IMR-90 (cell line): ENCODE results near the gene CAPN10. TPM values are rescaled to one million over a fixed set of nuclear protein-coding genes. Genes with fewer than 3 reads are reported as not detected.

Experiments used
- ATAC-seq: fragments of 200-7000 bp; cut with Tn5 transposase; 2 replicates; pipeline ENCODE4 v1.9.1; 2020; ENCODE audit warnings: low read depth, mild to moderate bottlenecking, moderate library complexity
- BruUV-seq: library from RNA; stranded (reverse); fragments of 400-500 nt; replicated peaks from 2 replicates; lab custom pipeline; 2021; lab: Mats Ljungman, UMichigan
- CTCF ChIA-PET: fragments of 300-600 bp; formaldehyde crosslinking; extraction: SDS; loops from one replicate; lab custom pipeline; 2021; ENCODE audit warnings: antibody characterized with exemption; lab: Yijun Ruan, JAX
- POLR2A ChIA-PET: fragments of 300-600 bp; sonication (Branson Sonifier 250); formaldehyde crosslinking; loops from one replicate; lab custom pipeline; 2022; ENCODE audit warnings: antibody characterized with exemption; ENCODE audit not compliant: unreplicated experiment; lab: Charles Lee
- DNase-seq: peaks from one replicate; pipeline ENCODE4 v3.0.0; 2013
- H2AFZ ChIP-seq: replicated peaks from 2 replicates; pipeline ENCODE3; 2013; ENCODE audit warnings: low read length, mild to moderate bottlenecking; ENCODE audit not compliant: poor library complexity
- H2AK5ac ChIP-seq: 2 replicates; pipeline ENCODE4 v1.6.1; 2013; ENCODE audit warnings: low read depth, low read length, inconsistent platforms
- H2AK9ac ChIP-seq: replicated peaks from 2 replicates; pipeline ENCODE3; 2013; ENCODE audit warnings: mild to moderate bottlenecking, low read depth, low read length, moderate library complexity; ENCODE audit not compliant: poor library complexity
- H2BK120ac ChIP-seq: 2 replicates; pipeline ENCODE4 v1.6.1; 2013; ENCODE audit warnings: low read depth, low read length, inconsistent platforms
- H2BK15ac ChIP-seq: 3 replicates; pipeline ENCODE4 v1.6.1; 2013; ENCODE audit warnings: low read depth, low read length, inconsistent platforms
- H2BK20ac ChIP-seq: 2 replicates; pipeline ENCODE4 v1.6.1; 2013; ENCODE audit warnings: low read depth, mild to moderate bottlenecking, inconsistent platforms, low read length, moderate library complexity
- H2BK5ac ChIP-seq: 2 replicates; pipeline ENCODE4 v1.6.1; 2013; ENCODE audit warnings: mild to moderate bottlenecking, low read depth, low read length, inconsistent platforms; ENCODE audit not compliant: poor library complexity, severe bottlenecking
- H3K14ac ChIP-seq: replicated peaks from 2 replicates; pipeline ENCODE4 v1.6.1; 2013; ENCODE audit warnings: low read depth, low read length, inconsistent platforms
- H3K18ac ChIP-seq: 2 replicates; pipeline ENCODE4 v1.6.1; 2013; ENCODE audit warnings: low read depth, low read length, control low read depth
- H3K23ac ChIP-seq: 2 replicates; pipeline ENCODE4 v1.6.1; 2013; ENCODE audit warnings: low read depth, low read length, inconsistent platforms
- H3K27ac ChIP-seq: 2 replicates; pipeline ENCODE4 v1.5.1; 2013; ENCODE audit warnings: mild to moderate bottlenecking, control low read depth, low read length; ENCODE audit not compliant: insufficient read depth
- H3K27me3 ChIP-seq: 2 replicates; pipeline ENCODE4 v1.6.1; 2013; ENCODE audit warnings: low read length; ENCODE audit not compliant: control insufficient read depth, insufficient read depth
- H3K36me3 ChIP-seq: 2 replicates; pipeline ENCODE4 v1.6.1; 2013; ENCODE audit warnings: low read length, mixed read lengths; ENCODE audit not compliant: control insufficient read depth, insufficient read depth
- H3K4ac ChIP-seq: 2 replicates; pipeline ENCODE4 v1.6.1; 2013; ENCODE audit warnings: low read depth, low read length, inconsistent platforms
- H3K4me1 ChIP-seq: 2 replicates; pipeline ENCODE4 v1.6.1; 2013; ENCODE audit warnings: low read length, mixed read lengths; ENCODE audit not compliant: control insufficient read depth, insufficient read depth
- H3K4me2 ChIP-seq: 2 replicates; pipeline ENCODE4 v1.6.1; 2013; ENCODE audit warnings: low read depth, mild to moderate bottlenecking, control low read depth, low read length, moderate library complexity
- H3K4me3 ChIP-seq: 2 replicates; pipeline ENCODE4 v1.5.1; 2013; ENCODE audit warnings: low read depth, mild to moderate bottlenecking, control low read depth, low read length, moderate library complexity; ENCODE audit not compliant: insufficient read depth
- H3K56ac ChIP-seq: 2 replicates; pipeline ENCODE4 v1.6.1; 2013; ENCODE audit warnings: low read length, inconsistent platforms; ENCODE audit not compliant: insufficient read depth; ENCODE audit errors: extremely low read depth
- H3K79me1 ChIP-seq, 2 experiments: 2 replicates each; pipeline ENCODE4 v1.6.1; 2013; ENCODE audit warnings: low read length in 2 of 2, inconsistent platforms in 1 of 2, low read depth in 1 of 2
- H3K9ac ChIP-seq: 2 replicates; pipeline ENCODE4 v1.6.1; 2013; ENCODE audit warnings: low read depth, low read length, control low read depth
- H3K9me1 ChIP-seq: 2 replicates; pipeline ENCODE4 v1.6.1; 2013; ENCODE audit warnings: low read length, inconsistent platforms; ENCODE audit not compliant: insufficient read depth
- H3K9me3 ChIP-seq: 2 replicates; pipeline ENCODE4 v1.6.1; 2013; ENCODE audit warnings: low read length; ENCODE audit not compliant: control insufficient read depth, insufficient read depth
- H4K20me1 ChIP-seq: 2 replicates; pipeline ENCODE4 v1.6.1; 2013; ENCODE audit warnings: low read length, inconsistent platforms; ENCODE audit not compliant: insufficient read depth
- H4K5ac ChIP-seq: 2 replicates; pipeline ENCODE4 v1.6.1; 2013; ENCODE audit warnings: mild to moderate bottlenecking, low read depth, low read length, control low read depth
- H4K8ac ChIP-seq, 2 experiments: 2 replicates each; pipeline ENCODE4 v1.6.1; 2013; ENCODE audit warnings: low read depth in 2 of 2, low read length in 2 of 2, control low read depth in 1 of 2, inconsistent platforms in 1 of 2
- H4K91ac ChIP-seq: 2 replicates; pipeline ENCODE4 v1.6.1; 2013; ENCODE audit warnings: low read depth, low read length, inconsistent platforms; ENCODE audit not compliant: insufficient read depth
- BHLHE40 ChIP-seq: fragments of 150-350 bp; IDR thresholded peaks from 2 replicates; pipeline ENCODE4 v1.6.1; 2016; ENCODE audit warnings: mild to moderate bottlenecking, low read depth, low read length
- FOS ChIP-seq: fragments of 150-350 bp; IDR thresholded peaks from 2 replicates; pipeline ENCODE4 v1.6.1; 2016; ENCODE audit warnings: low read depth, low read length
- MAFK ChIP-seq: IDR thresholded peaks from 2 replicates; pipeline ENCODE4 v1.6.1; 2012; ENCODE audit warnings: low read depth, low read length, improper control_type of control experiment
- MAZ ChIP-seq: IDR thresholded peaks from 2 replicates; pipeline ENCODE4 v1.6.1; 2012; ENCODE audit warnings: low read depth, mild to moderate bottlenecking, low read length, improper control_type of control experiment, moderate library complexity, borderline replicate concordance
- NFE2L2 ChIP-seq: fragments of 150-350 bp; IDR thresholded peaks from 2 replicates; pipeline ENCODE4 v1.6.1; 2016; ENCODE audit warnings: low read depth, mild to moderate bottlenecking, low read length
- RAD21 ChIP-seq: IDR thresholded peaks from 2 replicates; pipeline ENCODE4 v1.6.1; 2012; ENCODE audit warnings: low read length, improper control_type of control experiment
- SMC3 ChIP-seq: fragments of 150-350 bp; IDR thresholded peaks from 2 replicates; pipeline ENCODE4 v1.6.1; 2016; ENCODE audit warnings: low read depth, mild to moderate bottlenecking, antibody characterized with exemption, low read length, moderate library complexity
- WGBS, 2 experiments: methylation state at CpG; one replicate each; pipeline versions ENCODE4 v1.1.5 to v1.1.7; 2013; ENCODE audit warnings: missing lambda C conversion rate in 2 of 2; ENCODE audit not compliant: insufficient read length in 1 of 2; ENCODE audit errors: extremely low coverage in 2 of 2; 5-methylcytosine and 5-hydroxymethylcytosine counted together
- dilution Hi-C: fragments of 300-500 bp; cut with HindIII; formaldehyde crosslinking; loops from one replicate; pipeline ENCODE4 v1.14.3; 2018; ENCODE audit warnings: low sequenced_read_pairs; ENCODE audit not compliant: unreplicated experiment
- in situ Hi-C: fragments of 300-500 bp; cut with MboI; formaldehyde crosslinking; loops from 3 replicates; pipeline ENCODE4 v1.14.3; 2019; ENCODE audit warnings: low sequenced_read_pairs, inconsistent platforms, mixed read lengths
- intact Hi-C: fragments of 100-400 bp; cut with micrococcal nuclease; formaldehyde crosslinking; loops from 2 replicates; pipeline ENCODE4 v1.10.0; 2022
- polyA plus RNA-seq, 3 experiments: library from polyadenylated mRNA; depleted of rRNA; stranded (reverse); fragments of >200 nt; gene quantifications; 2 replicates each; pipeline ENCODE4 v1.2.3, GENCODE V29; 2012; ENCODE audit warnings: low replicate concordance in 1 of 3
- total RNA-seq: library from RNA; depleted of rRNA; stranded (reverse); fragments of >200 nt; gene quantifications from 2 replicates; pipeline ENCODE4 v1.2.3, GENCODE V29; 2012
- TF ChIP-seq, protein P1 (sequence below): fragments of 150-350 bp; IDR thresholded peaks from 2 replicates; pipeline ENCODE4 v1.6.1; 2016; ENCODE audit warnings: low read depth, mild to moderate bottlenecking, low read length, moderate library complexity, borderline replicate concordance
- TF ChIP-seq, protein P2 (sequence below): fragments of 150-350 bp; IDR thresholded peaks from 2 replicates; pipeline ENCODE4 v1.6.1; 2017; ENCODE audit warnings: mild to moderate bottlenecking, antibody characterized with exemption, low read length, low read depth
- TF ChIP-seq, protein P3 (sequence below): conservative IDR thresholded peaks from 2 replicates; pipeline ENCODE4 v1.5.1; 2012; ENCODE audit warnings: mild to moderate bottlenecking, low read depth, low read length, improper control_type of control experiment

The CAPN10 gene
- total and polyA plus RNA-seq, 2 of the 4 experiments (the other 2 are of a cell fraction): 6.3 to 20.9 TPM

DNA sequence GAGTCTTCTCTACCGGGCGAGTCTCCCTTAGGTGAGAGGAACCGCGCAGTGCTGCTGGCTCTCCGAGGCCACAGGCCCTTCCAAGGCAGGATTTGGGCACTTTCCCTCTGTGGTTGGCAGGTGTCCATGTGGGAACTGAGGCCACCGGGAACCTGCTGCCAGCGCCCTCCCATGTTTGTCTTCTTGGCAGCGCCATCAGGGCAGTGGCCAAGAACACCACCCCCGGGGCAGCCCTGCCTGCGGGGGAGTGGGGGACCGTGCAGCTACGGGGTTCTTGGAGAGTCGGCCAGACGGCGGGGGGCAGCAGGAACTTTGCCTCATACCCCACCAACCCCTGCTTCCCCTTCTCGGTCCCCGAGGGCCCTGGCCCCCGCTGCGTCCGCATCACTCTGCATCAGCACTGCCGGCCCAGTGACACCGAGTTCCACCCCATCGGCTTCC is 10.0 kb downstream of the CAPN10 start:
- in situ Hi-C loops: no loop called here
- no TSS peak for BruUV-seq

More for the DNA sequence above, 10.0 kb downstream of the CAPN10 start:
- H3K79me1 ChIP-seq: peaks cover 0 to 16% of the 10 kb centered on the region in 2 experiments; a peak in 2 of 4 replicates
- 66% methylated on average over 6 of the region's 23 CpGs; no CpG with 5 or more reads in 1 of the 2 experiments for WGBS, 2 experiments
- H3K18ac ChIP-seq: no peak overlapping the region
- intact Hi-C loops: no loop called here
- H2BK5ac ChIP-seq: no peak overlapping the region
- DNase-seq: no peak
- H2BK15ac ChIP-seq: no peak overlapping the region
- H2BK20ac ChIP-seq: no peak overlapping the region
- dilution Hi-C loops: no loop called here
- H2AK9ac ChIP-seq: no peak overlapping the region
- H3K4me2 ChIP-seq: no peak overlapping the region
- peaks cover 27% of the 10 kb centered on the region for H3K36me3 ChIP-seq
- H4K8ac ChIP-seq: no peak overlapping the region
- no peak for ATAC-seq
- no peaks in the 10 kb centered on the region; the same call in 1 of the 2 replicates for H4K20me1 ChIP-seq
- no peaks in the 10 kb centered on the region for H3K27me3 ChIP-seq
- no peak overlapping the region for H2AFZ ChIP-seq
- no peaks in the 10 kb centered on the region for H3K9me3 ChIP-seq
- H2BK120ac ChIP-seq: no peak overlapping the region
- no peak overlapping the region for H3K23ac ChIP-seq
- no peaks in the 10 kb centered on the region for H3K9me1 ChIP-seq
- H3K27ac ChIP-seq: no peak overlapping the region
- no peak overlapping the region for H3K56ac ChIP-seq
- H3K4ac ChIP-seq: no peak overlapping the region
- no peak overlapping the region for H4K91ac ChIP-seq
- H2AK5ac ChIP-seq: no peak overlapping the region
- no peaks in the 10 kb centered on the region for H3K4me1 ChIP-seq
- no peak overlapping the region for H3K4me3 ChIP-seq
- no peak overlapping the region for H4K5ac ChIP-seq
- ChIA-PET POLR2A (no interaction called here), CTCF (no interaction called here)
- no peak overlapping the region for H3K9ac ChIP-seq
- TF ChIP-seq MAZ (no peak), FOS (no peak), NFE2L2 (no peak), BHLHE40 (no peak), RAD21 (no peak), SMC3 (no peak), MAFK (no peak)
- TF ChIP-seq, protein P1, sequence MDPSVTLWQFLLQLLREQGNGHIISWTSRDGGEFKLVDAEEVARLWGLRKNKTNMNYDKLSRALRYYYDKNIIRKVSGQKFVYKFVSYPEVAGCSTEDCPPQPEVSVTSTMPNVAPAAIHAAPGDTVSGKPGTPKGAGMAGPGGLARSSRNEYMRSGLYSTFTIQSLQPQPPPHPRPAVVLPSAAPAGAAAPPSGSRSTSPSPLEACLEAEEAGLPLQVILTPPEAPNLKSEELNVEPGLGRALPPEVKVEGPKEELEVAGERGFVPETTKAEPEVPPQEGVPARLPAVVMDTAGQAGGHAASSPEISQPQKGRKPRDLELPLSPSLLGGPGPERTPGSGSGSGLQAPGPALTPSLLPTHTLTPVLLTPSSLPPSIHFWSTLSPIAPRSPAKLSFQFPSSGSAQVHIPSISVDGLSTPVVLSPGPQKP: no peak
- TF ChIP-seq, protein P2, sequence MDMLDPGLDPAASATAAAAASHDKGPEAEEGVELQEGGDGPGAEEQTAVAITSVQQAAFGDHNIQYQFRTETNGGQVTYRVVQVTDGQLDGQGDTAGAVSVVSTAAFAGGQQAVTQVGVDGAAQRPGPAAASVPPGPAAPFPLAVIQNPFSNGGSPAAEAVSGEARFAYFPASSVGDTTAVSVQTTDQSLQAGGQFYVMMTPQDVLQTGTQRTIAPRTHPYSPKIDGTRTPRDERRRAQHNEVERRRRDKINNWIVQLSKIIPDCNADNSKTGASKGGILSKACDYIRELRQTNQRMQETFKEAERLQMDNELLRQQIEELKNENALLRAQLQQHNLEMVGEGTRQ: no peak
- TF ChIP-seq, protein P3, sequence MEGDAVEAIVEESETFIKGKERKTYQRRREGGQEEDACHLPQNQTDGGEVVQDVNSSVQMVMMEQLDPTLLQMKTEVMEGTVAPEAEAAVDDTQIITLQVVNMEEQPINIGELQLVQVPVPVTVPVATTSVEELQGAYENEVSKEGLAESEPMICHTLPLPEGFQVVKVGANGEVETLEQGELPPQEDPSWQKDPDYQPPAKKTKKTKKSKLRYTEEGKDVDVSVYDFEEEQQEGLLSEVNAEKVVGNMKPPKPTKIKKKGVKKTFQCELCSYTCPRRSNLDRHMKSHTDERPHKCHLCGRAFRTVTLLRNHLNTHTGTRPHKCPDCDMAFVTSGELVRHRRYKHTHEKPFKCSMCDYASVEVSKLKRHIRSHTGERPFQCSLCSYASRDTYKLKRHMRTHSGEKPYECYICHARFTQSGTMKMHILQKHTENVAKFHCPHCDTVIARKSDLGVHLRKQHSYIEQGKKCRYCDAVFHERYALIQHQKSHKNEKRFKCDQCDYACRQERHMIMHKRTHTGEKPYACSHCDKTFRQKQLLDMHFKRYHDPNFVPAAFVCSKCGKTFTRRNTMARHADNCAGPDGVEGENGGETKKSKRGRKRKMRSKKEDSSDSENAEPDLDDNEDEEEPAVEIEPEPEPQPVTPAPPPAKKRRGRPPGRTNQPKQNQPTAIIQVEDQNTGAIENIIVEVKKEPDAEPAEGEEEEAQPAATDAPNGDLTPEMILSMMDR: no peak
- H3K14ac ChIP-seq: no peak overlapping the region
